Measurements from ENCODE around the gene MDP1. TPM values are rescaled to one million over a fixed set of nuclear protein-coding genes. Genes with fewer than 3 reads are reported as not detected.

MDP1 gene
- polyA plus RNA-seq, 1 of the 3 experiments (the other 2 are of a cell fraction) = 36.7 TPM

- TF ChIP-seq SIN3A (IDR thresholded peaks at IDR 0.05; ENCODE audit: borderline replicate concordance, low read depth, low read length) (no peak), EP300 (IDR thresholded peaks at IDR 0.05; ENCODE audit: borderline replicate concordance in 1 of 2, low read depth in 1 of 2, low read length in 1 of 2) (no peak), FOXM1 (IDR thresholded peaks at IDR 0.05; ENCODE audit: low read depth) (no peak)
Observed at GRCh38 chr14:24194186-24194872, 21.5 kb downstream of the MDP1 start (continued).

DNA sequence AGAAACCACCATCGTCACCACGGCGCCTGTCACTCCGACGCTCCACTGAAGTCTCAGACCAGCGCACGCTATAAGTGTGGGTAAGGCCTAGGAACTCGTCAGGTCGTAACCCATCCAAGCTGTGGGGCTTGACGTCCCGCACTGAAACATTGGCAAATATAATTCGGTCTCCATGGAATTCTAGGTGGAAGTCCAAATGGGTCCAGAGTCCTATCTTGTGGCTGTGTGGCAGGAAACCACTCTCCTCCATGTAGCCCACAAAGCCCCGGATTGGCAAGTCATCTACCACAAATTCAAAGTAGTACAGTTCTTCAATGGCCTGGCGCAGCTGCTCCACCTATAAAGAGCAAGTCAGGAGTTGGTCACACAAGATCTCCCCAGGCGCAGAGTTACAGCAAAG is 22.9 kb downstream of the MDP1 start:
- CTCF ChIA-PET = interaction anchor here (1.2 kb wide), 1 partner anchor 115 kb away, joined by 3 read pairs; no protein-coding TSS in a partner anchor
- H2AFZ ChIP-seq (ENCODE audit: low read depth) = no peak overlapping the region
- peaks cover 67% of the 10 kb centered on the region for H3K79me2 ChIP-seq (ENCODE audit: insufficient read depth)
- peaks cover 10 to 21% of the 10 kb centered on the region in 2 experiments; a peak in 3 of 4 replicates for H3K4me1 ChIP-seq (ENCODE audit: control insufficient read depth in 1 of 2, insufficient read depth in 2 of 2, low read depth in 1 of 2, low read length in 1 of 2)
- no peak overlapping the region for H3K4me3 ChIP-seq (ENCODE audit: low read depth in 2 of 2, low read length in 1 of 2)
- no peaks in the 10 kb centered on the region for H4K20me1 ChIP-seq (ENCODE audit: insufficient read depth)
- H3K4me2 ChIP-seq = no peak overlapping the region
- TF ChIP-seq EZH2phosphoT487 (IDR thresholded peaks at IDR 0.05; ENCODE audit: borderline replicate concordance, low read depth) = no peak
- no peak for TF ChIP-seq GATA2 (CRISPR knock-in tag; IDR thresholded peaks at IDR 0.05)
- TF ChIP-seq, protein P1, sequence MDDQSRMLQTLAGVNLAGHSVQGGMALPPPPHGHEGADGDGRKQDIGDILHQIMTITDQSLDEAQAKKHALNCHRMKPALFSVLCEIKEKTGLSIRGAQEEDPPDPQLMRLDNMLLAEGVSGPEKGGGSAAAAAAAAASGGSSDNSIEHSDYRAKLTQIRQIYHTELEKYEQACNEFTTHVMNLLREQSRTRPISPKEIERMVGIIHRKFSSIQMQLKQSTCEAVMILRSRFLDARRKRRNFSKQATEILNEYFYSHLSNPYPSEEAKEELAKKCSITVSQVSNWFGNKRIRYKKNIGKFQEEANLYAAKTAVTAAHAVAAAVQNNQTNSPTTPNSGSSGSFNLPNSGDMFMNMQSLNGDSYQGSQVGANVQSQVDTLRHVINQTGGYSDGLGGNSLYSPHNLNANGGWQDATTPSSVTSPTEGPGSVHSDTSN (IDR thresholded peaks at IDR 0.05) = no peak
- no peak for TF ChIP-seq FOXM1 (IDR thresholded peaks at IDR 0.05; ENCODE audit: low read depth)
- TF ChIP-seq, protein P2, sequence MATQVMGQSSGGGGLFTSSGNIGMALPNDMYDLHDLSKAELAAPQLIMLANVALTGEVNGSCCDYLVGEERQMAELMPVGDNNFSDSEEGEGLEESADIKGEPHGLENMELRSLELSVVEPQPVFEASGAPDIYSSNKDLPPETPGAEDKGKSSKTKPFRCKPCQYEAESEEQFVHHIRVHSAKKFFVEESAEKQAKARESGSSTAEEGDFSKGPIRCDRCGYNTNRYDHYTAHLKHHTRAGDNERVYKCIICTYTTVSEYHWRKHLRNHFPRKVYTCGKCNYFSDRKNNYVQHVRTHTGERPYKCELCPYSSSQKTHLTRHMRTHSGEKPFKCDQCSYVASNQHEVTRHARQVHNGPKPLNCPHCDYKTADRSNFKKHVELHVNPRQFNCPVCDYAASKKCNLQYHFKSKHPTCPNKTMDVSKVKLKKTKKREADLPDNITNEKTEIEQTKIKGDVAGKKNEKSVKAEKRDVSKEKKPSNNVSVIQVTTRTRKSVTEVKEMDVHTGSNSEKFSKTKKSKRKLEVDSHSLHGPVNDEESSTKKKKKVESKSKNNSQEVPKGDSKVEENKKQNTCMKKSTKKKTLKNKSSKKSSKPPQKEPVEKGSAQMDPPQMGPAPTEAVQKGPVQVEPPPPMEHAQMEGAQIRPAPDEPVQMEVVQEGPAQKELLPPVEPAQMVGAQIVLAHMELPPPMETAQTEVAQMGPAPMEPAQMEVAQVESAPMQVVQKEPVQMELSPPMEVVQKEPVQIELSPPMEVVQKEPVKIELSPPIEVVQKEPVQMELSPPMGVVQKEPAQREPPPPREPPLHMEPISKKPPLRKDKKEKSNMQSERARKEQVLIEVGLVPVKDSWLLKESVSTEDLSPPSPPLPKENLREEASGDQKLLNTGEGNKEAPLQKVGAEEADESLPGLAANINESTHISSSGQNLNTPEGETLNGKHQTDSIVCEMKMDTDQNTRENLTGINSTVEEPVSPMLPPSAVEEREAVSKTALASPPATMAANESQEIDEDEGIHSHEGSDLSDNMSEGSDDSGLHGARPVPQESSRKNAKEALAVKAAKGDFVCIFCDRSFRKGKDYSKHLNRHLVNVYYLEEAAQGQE (IDR thresholded peaks at IDR 0.05; ENCODE audit: low read depth, low read length) = no peak
- no peak for TF ChIP-seq RAD21 (IDR thresholded peaks at IDR 0.05; ENCODE audit: low read length)
- TF ChIP-seq, protein P3, sequence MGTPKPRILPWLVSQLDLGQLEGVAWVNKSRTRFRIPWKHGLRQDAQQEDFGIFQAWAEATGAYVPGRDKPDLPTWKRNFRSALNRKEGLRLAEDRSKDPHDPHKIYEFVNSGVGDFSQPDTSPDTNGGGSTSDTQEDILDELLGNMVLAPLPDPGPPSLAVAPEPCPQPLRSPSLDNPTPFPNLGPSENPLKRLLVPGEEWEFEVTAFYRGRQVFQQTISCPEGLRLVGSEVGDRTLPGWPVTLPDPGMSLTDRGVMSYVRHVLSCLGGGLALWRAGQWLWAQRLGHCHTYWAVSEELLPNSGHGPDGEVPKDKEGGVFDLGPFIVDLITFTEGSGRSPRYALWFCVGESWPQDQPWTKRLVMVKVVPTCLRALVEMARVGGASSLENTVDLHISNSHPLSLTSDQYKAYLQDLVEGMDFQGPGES (IDR thresholded peaks at IDR 0.05; ENCODE audit: low read depth, low read length) = no peak
- TF ChIP-seq NFIC (IDR thresholded peaks at IDR 0.05; ENCODE audit: borderline replicate concordance) = no peak
- no peak for TF ChIP-seq YY1 (IDR thresholded peaks at IDR 0.05; ENCODE audit: low read depth)
- no peak for TF ChIP-seq CHD2 (IDR thresholded peaks at IDR 0.05; ENCODE audit: low read length, partially characterized antibody)
- TF ChIP-seq MXI1 (IDR thresholded peaks at IDR 0.05; ENCODE audit: low read depth, low read length) = no peak
- no peak for TF ChIP-seq NRF1 (IDR thresholded peaks at IDR 0.05; ENCODE audit: low read depth, low read length)
- no peak for TF ChIP-seq POLR2AphosphoS5 (IDR thresholded peaks at IDR 0.05; ENCODE audit: low read depth, low read length)
- no peak overlapping the region for H3K27ac ChIP-seq (ENCODE audit: low read depth in 2 of 2, low read length in 1 of 2)
- H3K9me3 ChIP-seq = no peaks in the 10 kb centered on the region
- H3K36me3 ChIP-seq (replicated peaks in 1 of 2; ENCODE audit: control insufficient read depth in 1 of 2, insufficient read depth in 2 of 2, low read length in 1 of 2) = peaks cover 23 to 26% of the 10 kb centered on the region in 2 experiments
- no peaks in the 10 kb centered on the region for H3K9me2 ChIP-seq
- H3F3A ChIP-seq (replicated peaks; ENCODE audit: insufficient read depth) = peaks cover 13% of the 10 kb centered on the region
- H3K9ac ChIP-seq = no peak overlapping the region
- DNase-seq = no peak
- 95% methylated on average over 15 of the region's 15 CpGs for WGBS (ENCODE audit: low lambda C conversion rate)
- POLR2A ChIA-PET = interaction anchor here (0.7 kb wide), 1 partner anchor 141 kb away, joined by 3 read pairs; no protein-coding TSS in a partner anchor
- H3K27me3 ChIP-seq (ENCODE audit: insufficient read depth) = no peaks in the 10 kb centered on the region

Measured in SK-N-SH (cell line).